Activated CD4-positive, alpha-beta T cell treated with anti-CD3 and anti-CD28 coated beads, Interleukin-2, amount 10 ng/mL, durations not matched to agents 7 days and 5 days (primary cell): ENCODE measurements around the gene MBNL3. TPM values are rescaled to one million over a fixed set of nuclear protein-coding genes. Genes with fewer than 3 reads are reported as not detected.

ENCODE experiments used
- CTCF ChIA-PET: fragments of 350-600 bp; sonication (Branson Sonifier 250); formaldehyde crosslinking; loops from one replicate; lab custom pipeline; 2021; ENCODE audit warnings: antibody characterized with exemption; lab: Charles Lee
- POLR2A ChIA-PET: fragments of 350-600 bp; sonication (Branson Sonifier 250); formaldehyde crosslinking; loops from one replicate; lab custom pipeline; 2021; ENCODE audit warnings: antibody characterized with exemption; lab: Charles Lee
- DNase-seq: peaks from one replicate; pipeline ENCODE4 v3.0.0-alpha.2; 2020
- H3K27ac Mint-ChIP-seq: one replicate; pipeline ENCODE4 v1.8.0; 2021; ENCODE audit warnings: mild to moderate bottlenecking, moderate library complexity, mixed read lengths
- H3K27me3 Mint-ChIP-seq: one replicate; pipeline ENCODE4 v1.8.0; 2021; ENCODE audit warnings: mixed read lengths
- H3K36me3 Mint-ChIP-seq: one replicate; pipeline ENCODE4 v1.8.0; 2021; ENCODE audit warnings: low read depth, mixed read lengths
- H3K4me1 Mint-ChIP-seq: one replicate; pipeline ENCODE4 v1.8.0; 2021; ENCODE audit warnings: mixed read lengths
- H3K4me3 Mint-ChIP-seq: one replicate; pipeline ENCODE4 v1.8.0; 2021; ENCODE audit warnings: mild to moderate bottlenecking, moderate library complexity, mixed read lengths
- H3K9me3 Mint-ChIP-seq: one replicate; pipeline ENCODE4 v1.8.0; 2021; ENCODE audit warnings: mixed read lengths
- total RNA-seq, 2 experiments: library from RNA; stranded (reverse); gene quantifications; one replicate each; pipeline ENCODE4 v1.2.3, GENCODE V29; 2021

MBNL3 gene
- total RNA-seq, 2 experiments from 2014 or later: 33.7 to 50.4 TPM

DNA sequence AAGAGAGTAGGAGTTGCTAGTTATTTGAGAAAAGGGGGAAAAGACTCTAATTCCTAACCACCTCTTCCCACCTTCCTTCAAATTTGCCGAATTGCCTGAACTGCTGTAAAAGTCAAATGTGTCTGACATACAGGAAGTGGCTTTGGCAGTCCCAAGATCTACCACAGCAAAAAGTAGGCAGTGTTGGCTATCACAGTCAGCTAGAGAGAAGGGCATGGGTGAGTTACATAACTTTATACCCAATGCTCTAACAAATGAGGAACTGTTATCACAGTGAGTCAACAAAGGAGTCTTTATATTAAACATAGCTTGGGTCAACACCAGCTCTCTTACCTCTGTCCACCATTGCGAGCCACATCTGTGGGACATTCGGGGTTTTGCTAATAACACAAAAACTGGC lies 2.4 kb upstream of the MBNL3 start:
- POLR2A ChIA-PET: no interaction called here
- CTCF ChIA-PET: interaction anchor here (1.0 to 1.9 kb wide), 3 partner anchors 11 to 220 kb away, joined by 3 to 7 read pairs (median 3); no protein-coding TSS in a partner anchor
- peak; percentile 35 for DNase-seq
- no peaks in the 10 kb centered on the region for H3K27me3 Mint-ChIP-seq
- H3K27ac Mint-ChIP-seq: peak overlapping the region; percentile 98
- H3K4me3 Mint-ChIP-seq: peak overlapping the region; percentile 90
- H3K9me3 Mint-ChIP-seq: no peaks in the 10 kb centered on the region
- H3K36me3 Mint-ChIP-seq: peaks cover 3% of the 10 kb centered on the region
- peaks cover 38% of the 10 kb centered on the region for H3K4me1 Mint-ChIP-seq

DNA sequence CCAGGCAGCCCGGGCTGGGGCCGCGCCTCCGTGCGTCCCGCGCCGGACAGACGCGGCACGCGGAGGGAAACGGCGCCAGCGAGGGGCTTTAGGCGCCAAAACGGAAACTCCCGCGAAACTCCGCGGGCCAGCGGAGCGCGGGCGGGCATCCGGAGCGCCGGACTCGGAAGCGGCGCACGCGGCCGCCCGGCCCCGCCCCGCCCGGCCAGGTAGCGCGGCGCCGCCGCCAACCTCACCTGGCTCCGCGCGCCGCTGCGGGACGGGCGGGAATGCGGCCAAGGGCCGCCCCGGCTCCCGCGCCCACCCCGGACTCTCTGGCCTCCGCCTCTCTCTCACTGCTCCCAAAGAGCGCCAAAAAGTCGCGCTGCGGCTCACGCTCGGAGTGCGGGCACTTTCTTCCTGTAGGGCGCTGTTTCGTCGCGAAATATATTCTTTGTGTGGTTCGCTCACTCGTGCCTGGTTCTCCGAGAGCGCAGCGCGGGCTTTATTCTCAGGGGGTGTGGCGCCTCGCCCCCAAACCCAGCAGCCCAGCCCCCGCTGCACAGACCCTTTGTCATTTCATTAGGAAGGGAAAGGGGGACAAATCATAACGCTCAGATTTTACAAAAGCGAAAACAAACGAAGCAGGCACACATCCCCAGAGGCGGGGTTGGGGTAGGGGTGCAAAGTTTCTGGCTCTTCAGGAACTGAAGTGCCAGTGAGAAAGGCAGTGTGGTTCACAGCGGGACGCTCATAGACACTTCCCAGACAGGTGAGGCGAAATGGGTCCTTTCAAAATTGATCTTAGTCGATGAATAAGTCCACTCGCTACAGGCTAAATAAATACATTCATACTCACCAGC lies 961 bp upstream of the MBNL3 start:
- Mint-ChIP-seq H3K36me3 (peaks cover 5% of the 10 kb centered on the region), H3K4me1 (peaks cover 49% of the 10 kb centered on the region), H3K27ac (peak overlapping the region; percentile 98), H3K9me3 (no peaks in the 10 kb centered on the region), H3K27me3 (no peaks in the 10 kb centered on the region), H3K4me3 (peak overlapping the region; percentile 90)
- CTCF ChIA-PET: interaction anchor here (1.9 kb wide), 1 partner anchor 9 kb away, joined by 7 read pairs; no protein-coding TSS in a partner anchor
- POLR2A ChIA-PET: no interaction called here
- DNase-seq: peak; percentile 61

GRCh38 chrX:132488180-132488705 lies 595 bp downstream of the MBNL3 start:
- H3K4me3 Mint-ChIP-seq: peak overlapping the region; percentile 88
- H3K36me3 Mint-ChIP-seq: peaks cover 5% of the 10 kb centered on the region
- CTCF ChIA-PET: interaction anchor here (0.9 kb wide), 1 partner anchor 12 kb away, joined by 3 read pairs; no protein-coding TSS in a partner anchor
- H3K27ac Mint-ChIP-seq: peak overlapping the region; percentile 96
- H3K27me3 Mint-ChIP-seq: no peaks in the 10 kb centered on the region
- peak; percentile 32 for DNase-seq
- POLR2A ChIA-PET: no interaction called here
- H3K9me3 Mint-ChIP-seq: no peaks in the 10 kb centered on the region
- peaks cover 60% of the 10 kb centered on the region for H3K4me1 Mint-ChIP-seq

GRCh38 chrX:132486599-132487178 lies 2.1 kb downstream of the MBNL3 start:
- H3K4me3 Mint-ChIP-seq: peak overlapping the region; percentile 88
- peaks cover 64% of the 10 kb centered on the region for H3K4me1 Mint-ChIP-seq
- no peaks in the 10 kb centered on the region for H3K27me3 Mint-ChIP-seq
- no peaks in the 10 kb centered on the region for H3K9me3 Mint-ChIP-seq
- no peak overlapping the region for H3K27ac Mint-ChIP-seq
- DNase-seq: no peak
- ChIA-PET CTCF (interaction anchor here (0.6 to 0.8 kb wide), 2 partner anchors 10 to 283 kb away, joined by 3 read pairs; no protein-coding TSS in a partner anchor), POLR2A (no interaction called here)
- H3K36me3 Mint-ChIP-seq: peaks cover 5% of the 10 kb centered on the region

DNA sequence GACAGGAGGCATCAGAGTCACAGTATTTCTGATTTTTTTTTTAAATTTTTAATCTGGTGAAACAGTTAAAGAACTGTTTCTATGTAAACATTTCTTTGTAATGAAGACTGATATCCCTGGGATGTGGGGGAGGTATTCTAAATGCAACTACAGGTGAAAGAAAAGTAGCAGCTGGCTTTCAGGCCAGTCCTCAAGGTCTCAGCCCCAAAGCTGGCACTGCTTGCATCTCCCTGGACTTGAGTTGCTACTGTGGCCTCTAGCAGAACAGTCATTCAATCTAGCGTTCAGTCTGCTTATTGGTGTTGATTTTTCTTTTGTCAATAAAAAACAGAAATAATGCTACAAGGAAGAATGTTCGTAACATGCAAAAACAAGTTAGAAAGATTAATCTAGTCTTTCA lies 4.9 kb downstream of the MBNL3 start:
- H3K36me3 Mint-ChIP-seq: peaks cover 5% of the 10 kb centered on the region
- no peaks in the 10 kb centered on the region for H3K27me3 Mint-ChIP-seq
- no peak overlapping the region for H3K27ac Mint-ChIP-seq
- CTCF ChIA-PET: interaction anchor here (0.8 kb wide), 1 partner anchor 587 kb away, joined by 3 read pairs; no protein-coding TSS in a partner anchor
- no peaks in the 10 kb centered on the region for H3K9me3 Mint-ChIP-seq
- peaks cover 68% of the 10 kb centered on the region for H3K4me1 Mint-ChIP-seq
- no peak for DNase-seq
- H3K4me3 Mint-ChIP-seq: no peak overlapping the region
- POLR2A ChIA-PET: no interaction called here

GRCh38 chrX:132483488-132483887 lies 5.3 kb downstream of the MBNL3 start:
- CTCF ChIA-PET: interaction anchor here (0.8 kb wide), 1 partner anchor 587 kb away, joined by 3 read pairs; no protein-coding TSS in a partner anchor
- no peaks in the 10 kb centered on the region for H3K9me3 Mint-ChIP-seq
- H3K27me3 Mint-ChIP-seq: no peaks in the 10 kb centered on the region
- H3K4me3 Mint-ChIP-seq: no peak overlapping the region
- POLR2A ChIA-PET: no interaction called here
- H3K4me1 Mint-ChIP-seq: peaks cover 68% of the 10 kb centered on the region
- no peak for DNase-seq
- H3K36me3 Mint-ChIP-seq: peaks cover 5% of the 10 kb centered on the region
- H3K27ac Mint-ChIP-seq: no peak overlapping the region

- H3K36me3 Mint-ChIP-seq: peaks cover 2% of the 10 kb centered on the region
- H3K27ac Mint-ChIP-seq: no peak overlapping the region
- no peak overlapping the region for H3K4me3 Mint-ChIP-seq
- peaks cover 65% of the 10 kb centered on the region for H3K4me1 Mint-ChIP-seq
- no peaks in the 10 kb centered on the region for H3K9me3 Mint-ChIP-seq
- no peaks in the 10 kb centered on the region for H3K27me3 Mint-ChIP-seq
- CTCF ChIA-PET: no interaction called here
- POLR2A ChIA-PET: no interaction called here
- DNase-seq: no peak
Measured at GRCh38 chrX:132482632-132483031, 6.2 kb downstream of the MBNL3 start.

DNA sequence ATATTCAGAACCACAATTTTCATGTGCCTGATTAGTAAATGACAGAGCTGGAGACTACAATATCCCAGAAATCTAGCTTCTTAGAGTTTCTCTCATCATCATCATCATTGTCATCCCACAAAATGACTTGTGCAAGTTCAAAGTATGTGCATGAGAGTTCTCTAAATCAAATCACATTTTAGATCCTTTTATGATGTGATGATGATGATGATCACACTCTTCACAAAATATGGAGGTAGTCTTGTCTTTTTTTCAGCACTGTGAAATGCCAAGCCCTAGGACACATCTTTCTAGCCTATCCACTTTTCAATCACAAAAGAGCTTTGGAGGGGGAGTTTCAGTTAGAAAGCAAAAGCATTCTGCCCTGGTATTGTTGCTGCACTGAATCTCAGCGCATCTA lies 7.4 kb downstream of the MBNL3 start:
- H3K27me3 Mint-ChIP-seq: no peaks in the 10 kb centered on the region
- H3K36me3 Mint-ChIP-seq: peaks cover 2% of the 10 kb centered on the region
- ChIA-PET CTCF (interaction anchor here (1.0 to 1.7 kb wide), 3 partner anchors 9 to 668 kb away, joined by 3 to 7 read pairs (median 3); no protein-coding TSS in a partner anchor), POLR2A (no interaction called here)
- H3K27ac Mint-ChIP-seq: peak overlapping the region; percentile 98
- no peak for DNase-seq
- no peaks in the 10 kb centered on the region for H3K9me3 Mint-ChIP-seq
- peaks cover 54% of the 10 kb centered on the region for H3K4me1 Mint-ChIP-seq
- H3K4me3 Mint-ChIP-seq: peak overlapping the region; percentile 76

GRCh38 chrX:132480581-132481203 lies 8.1 kb downstream of the MBNL3 start:
- ChIA-PET POLR2A (no interaction called here), CTCF (interaction anchor here (1.0 to 1.7 kb wide), 3 partner anchors 8 to 667 kb away, joined by 3 to 7 read pairs (median 3); no protein-coding TSS in a partner anchor)
- Mint-ChIP-seq H3K4me1 (peaks cover 49% of the 10 kb centered on the region), H3K36me3 (no peaks in the 10 kb centered on the region), H3K27me3 (no peaks in the 10 kb centered on the region), H3K4me3 (peak overlapping the region; percentile 76), H3K27ac (peak overlapping the region; percentile 98), H3K9me3 (no peaks in the 10 kb centered on the region)
- DNase-seq: peak; percentile 58

DNA sequence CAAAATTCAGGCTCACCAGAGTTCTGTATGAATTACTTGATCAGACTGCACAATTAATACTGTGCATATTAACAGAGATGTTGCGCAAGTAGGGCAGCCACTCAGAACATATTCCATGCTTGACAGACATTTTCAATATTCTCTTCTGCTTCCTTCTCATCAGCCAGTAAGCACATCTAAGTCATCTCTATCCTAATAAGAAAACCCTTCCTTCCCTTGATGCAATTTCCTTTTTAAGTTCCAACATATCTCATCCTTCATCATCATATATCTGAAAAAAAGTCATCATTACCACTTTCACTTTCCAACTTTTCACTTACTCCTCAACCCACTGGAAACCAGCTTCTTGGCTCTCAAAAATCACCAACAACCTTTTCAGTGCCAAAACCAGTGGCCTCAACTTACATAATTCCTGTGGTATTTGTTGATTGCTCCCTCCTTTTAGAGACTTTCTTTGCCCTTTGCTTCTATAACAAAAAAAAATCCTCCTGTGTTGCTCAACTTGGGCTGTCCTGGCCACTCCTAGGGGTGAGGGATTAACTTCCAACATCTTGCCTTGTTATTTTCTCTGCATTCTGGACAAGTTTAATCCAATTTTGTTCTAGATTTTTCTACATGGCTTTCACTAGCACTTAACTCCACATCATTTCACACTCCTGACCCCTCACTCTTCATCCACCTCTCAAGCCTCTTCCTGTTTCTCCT lies 14.1 kb downstream of the MBNL3 start:
- CTCF ChIA-PET: no interaction called here
- no peak for DNase-seq
- peaks cover 3% of the 10 kb centered on the region for H3K9me3 Mint-ChIP-seq
- H3K4me3 Mint-ChIP-seq: no peak overlapping the region
- no peak overlapping the region for H3K27ac Mint-ChIP-seq
- H3K36me3 Mint-ChIP-seq: no peaks in the 10 kb centered on the region
- H3K27me3 Mint-ChIP-seq: no peaks in the 10 kb centered on the region
- peaks cover 22% of the 10 kb centered on the region for H3K4me1 Mint-ChIP-seq
- POLR2A ChIA-PET: no interaction called here

- Mint-ChIP-seq H3K4me3 (no peak overlapping the region), H3K27me3 (no peaks in the 10 kb centered on the region), H3K36me3 (no peaks in the 10 kb centered on the region), H3K27ac (no peak overlapping the region), H3K4me1 (peaks cover 18% of the 10 kb centered on the region), H3K9me3 (peaks cover 3% of the 10 kb centered on the region)
- no peak for DNase-seq
- POLR2A ChIA-PET: interaction anchor here (0.6 kb wide), 1 partner anchor 147 kb away, joined by 3 read pairs; no protein-coding TSS in a partner anchor
- CTCF ChIA-PET: interaction anchor here (0.6 kb wide), 1 partner anchor 9 kb away, joined by 3 read pairs; no protein-coding TSS in a partner anchor
Measured at GRCh38 chrX:132472397-132472796, 16.4 kb downstream of the MBNL3 start.

DNA sequence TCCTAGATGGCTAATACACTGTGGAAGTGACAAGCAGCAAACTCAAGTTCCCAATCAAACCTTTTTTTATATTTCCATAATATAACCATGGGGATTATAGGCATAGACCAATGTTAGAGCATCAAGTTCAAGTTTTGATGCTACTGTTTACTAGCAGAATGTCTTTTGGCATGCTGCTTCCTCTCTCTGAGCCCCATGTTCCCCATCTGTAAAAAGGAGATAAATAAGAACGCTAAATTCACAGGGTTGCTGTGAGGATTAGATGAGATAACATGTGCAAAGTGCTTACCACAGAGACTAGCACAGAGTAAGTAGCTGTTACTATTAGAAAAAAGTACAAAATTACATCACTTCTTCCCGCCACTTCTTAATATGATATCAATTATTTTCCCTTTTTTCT lies 18.0 kb downstream of the MBNL3 start:
- DNase-seq: no peak
- no peak overlapping the region for H3K27ac Mint-ChIP-seq
- peaks cover 17% of the 10 kb centered on the region for H3K4me1 Mint-ChIP-seq
- H3K9me3 Mint-ChIP-seq: peaks cover 3% of the 10 kb centered on the region
- no peaks in the 10 kb centered on the region for H3K36me3 Mint-ChIP-seq
- no peak overlapping the region for H3K4me3 Mint-ChIP-seq
- CTCF ChIA-PET: no interaction called here
- POLR2A ChIA-PET: no interaction called here
- no peaks in the 10 kb centered on the region for H3K27me3 Mint-ChIP-seq
